Mucosa of gallbladder (tissue), 1 donor: ENCODE results near the gene ARRDC2. TPM values are rescaled to one million over a fixed set of nuclear protein-coding genes. Genes with fewer than 3 reads are reported as not detected.
"Not testable (repeated sequence)": the region's sequence is repeated elsewhere in the genome, so short reads cannot be mapped to it uniquely, and the experiment has no call there.

ENCODE experiments used
- DNase-seq: peaks from one replicate; pipeline ENCODE4 v3.0.0-alpha.2; 2020; ENCODE audit warnings: low spot score
- total RNA-seq: library from RNA; stranded (reverse); gene quantifications from one replicate; pipeline ENCODE4 v1.2.1, GENCODE V29; 2021
- donor health status: DM: no; HTN: no; CAD: no.

The ARRDC2 gene
- total RNA-seq, 1 donor from 2014 or later: 53.9 TPM

- no peak for DNase-seq
Measured at GRCh38 chr19:18016209-18016910, 8.4 kb downstream of the ARRDC2 start.

GRCh38 chr19:18017275-18018083, 9.5 kb downstream of the ARRDC2 start:
- no peak for DNase-seq

DNA sequence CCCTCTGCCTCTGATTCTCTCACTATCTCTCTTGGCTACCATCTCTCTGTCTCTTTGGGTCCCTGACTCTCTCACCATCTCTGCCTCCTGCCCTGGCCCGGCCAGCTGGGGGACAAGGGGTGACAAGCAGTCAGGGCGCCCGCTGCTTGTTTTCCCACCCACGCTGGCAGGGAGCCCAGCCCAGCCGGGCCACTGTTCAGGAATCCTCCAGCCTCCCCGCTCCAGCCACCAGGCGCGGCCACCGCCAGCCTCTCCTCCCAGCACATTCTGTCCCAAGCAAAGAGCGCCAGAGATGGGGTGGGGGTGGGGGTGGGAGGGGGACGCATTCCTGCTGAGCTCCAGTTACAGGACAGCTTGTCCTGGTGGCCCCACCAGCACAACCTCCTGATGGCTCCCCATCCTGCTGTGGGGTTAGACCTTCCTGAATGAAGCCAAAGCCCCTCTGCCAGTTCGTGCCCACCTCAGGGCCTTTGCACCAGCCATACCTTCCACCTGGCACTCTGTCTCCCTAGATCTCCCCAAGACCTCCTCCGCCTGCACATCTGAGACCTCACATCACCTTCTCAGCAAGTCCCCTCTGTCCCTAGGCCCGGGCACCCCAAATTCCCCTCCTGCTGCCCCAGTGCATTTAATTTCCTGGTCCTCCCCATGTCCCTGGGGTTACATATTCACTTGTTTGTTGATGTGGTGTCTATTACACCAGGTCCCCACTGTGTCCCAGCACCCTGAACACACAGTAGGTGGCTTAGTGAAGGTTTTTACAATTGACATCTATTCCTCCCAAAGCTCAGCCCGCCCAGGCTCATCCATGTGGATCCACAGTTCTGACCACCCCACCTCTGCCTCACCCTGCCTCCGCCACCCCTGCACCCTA, 12.5 kb downstream of the ARRDC2 start:
- peak; percentile 86 for DNase-seq

- DNase-seq: peak; percentile 91
Measured at GRCh38 chr19:18021121-18021755, 13.3 kb downstream of the ARRDC2 start.

GRCh38 chr19:18023622-18024251, 15.8 kb downstream of the ARRDC2 start:
- DNase-seq: peak; percentile 87

- DNase-seq: no peak
Measured at GRCh38 chr19:18027151-18027550, 19.2 kb downstream of the ARRDC2 start.

GRCh38 chr19:18029617-18030338, 21.8 kb downstream of the ARRDC2 start:
- DNase-seq: peak; percentile 89

- not testable (repeated sequence) for DNase-seq
Measured at GRCh38 chr19:18031401-18031800, 23.4 kb downstream of the ARRDC2 start.

- DNase-seq: not testable (repeated sequence)
Measured at GRCh38 chr19:18032102-18032501, 24.1 kb downstream of the ARRDC2 start.

DNA sequence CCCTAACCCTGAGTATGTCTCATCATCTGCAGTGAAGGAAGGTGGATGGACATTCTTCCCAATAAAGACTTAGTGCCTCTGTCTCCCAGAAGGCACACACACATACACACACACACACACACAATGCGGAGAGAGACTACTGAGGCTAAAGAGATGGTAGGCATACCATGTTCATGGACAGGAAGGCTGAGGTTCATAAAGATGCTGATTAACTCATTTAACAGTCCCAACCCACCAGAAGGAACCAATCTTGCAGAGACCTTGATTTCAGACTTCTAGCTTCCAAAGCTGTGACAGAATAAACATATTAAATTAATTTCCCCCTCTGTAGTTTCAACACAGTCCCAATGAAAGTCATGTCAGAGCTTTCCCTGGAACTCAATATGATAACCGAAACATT, 33.1 kb downstream of the ARRDC2 start:
- no peak for DNase-seq

- DNase-seq: no peak
Measured at GRCh38 chr19:18043676-18044075, 35.7 kb downstream of the ARRDC2 start.

DNA sequence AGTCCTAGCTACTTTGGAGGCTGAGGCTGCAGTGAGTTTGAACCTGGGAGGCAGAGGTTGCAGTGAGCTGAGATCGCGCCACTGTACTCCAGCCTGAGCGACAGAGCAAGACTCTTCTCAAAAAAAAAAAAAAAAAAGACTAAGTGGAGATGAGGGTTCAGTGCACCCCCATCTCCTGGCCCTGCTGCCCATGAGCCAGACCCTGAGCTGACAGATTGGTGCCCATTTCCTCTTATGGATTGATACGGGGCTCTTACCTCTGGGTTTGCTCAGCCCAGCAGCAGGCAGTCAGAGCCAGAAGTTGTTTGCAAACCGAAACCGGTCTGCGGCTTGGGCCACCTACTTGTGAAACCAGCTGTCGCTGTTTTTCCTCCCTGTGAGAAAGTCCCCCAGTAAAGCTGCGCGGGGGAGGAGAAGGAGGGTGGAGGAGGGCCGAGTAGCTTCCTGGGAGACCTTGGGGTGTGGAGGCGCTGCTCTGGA, 36.9 kb downstream of the ARRDC2 start:
- peak; percentile 89 for DNase-seq

GRCh38 chr19:18045307-18046050, 37.5 kb downstream of the ARRDC2 start:
- no peak for DNase-seq

DNA sequence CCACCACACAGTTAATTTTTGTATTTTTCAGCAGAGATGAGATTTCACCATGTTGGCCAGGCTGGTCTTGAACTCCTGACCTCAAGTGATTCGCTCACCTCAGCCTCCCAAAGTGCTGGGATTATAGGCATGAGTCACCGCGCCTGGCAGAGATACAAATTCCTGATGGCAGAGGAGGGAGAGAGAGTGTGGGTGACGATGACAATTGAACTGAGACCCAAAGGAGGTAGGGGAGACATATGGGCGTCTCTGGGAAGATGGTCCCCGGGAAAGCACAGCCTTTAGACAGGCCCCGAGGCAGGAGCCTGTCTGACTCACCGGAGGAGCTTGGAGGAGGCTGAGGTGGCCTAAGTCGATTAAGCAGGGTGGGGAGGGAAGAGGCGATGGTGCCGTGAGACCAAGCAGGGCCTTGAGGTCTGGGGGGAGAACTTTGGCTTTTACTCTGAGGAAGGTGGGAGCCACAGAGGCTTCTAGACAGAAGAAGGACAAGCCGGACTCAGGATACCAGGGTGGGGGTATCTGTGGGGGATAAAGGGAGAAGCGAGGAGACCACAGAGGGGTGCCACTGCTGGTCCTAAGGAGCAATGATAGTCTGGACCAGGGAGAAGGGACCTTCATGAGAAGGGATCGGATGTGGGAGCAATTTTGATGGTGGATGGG, 38.2 kb downstream of the ARRDC2 start:
- peak; percentile 49 for DNase-seq

DNA sequence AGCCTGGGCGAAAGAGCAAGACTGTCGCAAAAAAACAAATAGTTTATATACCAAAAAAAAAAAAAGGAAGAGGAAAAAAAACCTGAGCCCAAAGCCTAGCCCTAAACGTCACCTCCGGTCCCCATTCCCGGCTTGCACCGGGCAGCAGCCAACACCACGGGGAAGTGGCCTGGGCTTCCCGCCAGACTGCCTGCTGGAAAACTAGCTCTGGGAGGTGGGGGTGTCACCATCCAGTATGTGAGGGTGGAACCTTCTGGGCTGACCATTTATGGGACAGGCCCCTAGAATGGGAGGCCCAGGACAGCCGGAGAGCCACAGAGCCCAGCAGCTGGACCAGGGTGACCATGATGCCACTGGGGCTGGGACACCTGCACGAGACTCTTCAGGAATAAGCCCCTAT, 41.4 kb downstream of the ARRDC2 start:
- DNase-seq: peak; percentile 87

GRCh38 chr19:18051887-18052286, 43.9 kb downstream of the ARRDC2 start:
- DNase-seq: no peak

DNA sequence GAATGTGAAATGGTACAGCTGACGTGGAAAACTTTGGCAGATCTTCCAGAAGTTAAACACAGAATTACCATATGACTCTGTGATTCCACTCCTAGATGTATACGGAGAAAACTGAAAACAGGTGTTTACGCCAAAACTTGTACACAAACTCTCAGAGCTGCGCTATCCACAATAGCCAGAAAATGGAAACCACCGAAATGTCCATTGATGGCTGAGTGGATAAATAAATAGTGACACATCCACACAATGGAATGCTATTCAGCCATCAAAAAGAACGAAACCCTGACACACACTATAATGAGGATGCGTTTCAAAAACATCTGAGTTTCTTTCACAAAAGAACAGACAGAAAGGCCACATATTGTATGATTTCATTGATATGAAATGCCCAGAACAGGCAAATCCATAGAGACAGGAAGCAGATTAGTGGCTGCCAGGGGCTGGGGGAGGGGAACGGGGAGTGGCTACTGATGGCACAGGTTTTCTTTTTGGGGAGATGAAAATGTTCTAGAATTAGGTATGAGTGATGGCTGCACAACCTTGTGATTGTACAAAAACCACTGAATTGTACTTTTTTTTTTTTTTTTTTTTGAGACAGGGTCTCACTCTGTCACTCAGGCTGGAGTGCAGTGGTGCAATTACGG, 45.7 kb downstream of the ARRDC2 start:
- no peak for DNase-seq

- no peak for DNase-seq
Measured at GRCh38 chr19:18055967-18056366, 48.0 kb downstream of the ARRDC2 start.

GRCh38 chr19:18057557-18057956, 49.6 kb downstream of the ARRDC2 start:
- DNase-seq: peak; percentile 26
